Coronary artery (tissue), 2 donors: Measurements from ENCODE around the gene UNK.

Experiments
- DNase-seq: peaks from one replicate; pipeline ENCODE4 v3.0.0-alpha.2; 2017; ENCODE audit warnings: low spot score
- H3K27ac ChIP-seq, 2 donors: fragments of 200-600 bp; sonication (generic); one replicate each; pipeline ENCODE4 v1.5.1; 2016 to 2019
- H3K4me3 ChIP-seq: fragments of 200-600 bp; sonication (generic); 2 replicates; pipeline ENCODE4 v1.5.1; 2016; ENCODE audit warnings: mild to moderate bottlenecking, moderate library complexity
- TF ChIP-seq, protein P1 (sequence below): fragments of 200-600 bp; sonication (generic); IDR thresholded peaks from one replicate; pipeline ENCODE4 v1.5.1; 2019; ENCODE audit warnings: antibody characterized with exemption

UNK gene

GRCh38 chr17:75838410-75838809 lies 53.8 kb downstream of the UNK start:
- Histone ChIP-seq H3K4me3 (no peak overlapping the region), H3K27ac (no peak overlapping the region)
- no peak for DNase-seq
- TF ChIP-seq, protein P1, sequence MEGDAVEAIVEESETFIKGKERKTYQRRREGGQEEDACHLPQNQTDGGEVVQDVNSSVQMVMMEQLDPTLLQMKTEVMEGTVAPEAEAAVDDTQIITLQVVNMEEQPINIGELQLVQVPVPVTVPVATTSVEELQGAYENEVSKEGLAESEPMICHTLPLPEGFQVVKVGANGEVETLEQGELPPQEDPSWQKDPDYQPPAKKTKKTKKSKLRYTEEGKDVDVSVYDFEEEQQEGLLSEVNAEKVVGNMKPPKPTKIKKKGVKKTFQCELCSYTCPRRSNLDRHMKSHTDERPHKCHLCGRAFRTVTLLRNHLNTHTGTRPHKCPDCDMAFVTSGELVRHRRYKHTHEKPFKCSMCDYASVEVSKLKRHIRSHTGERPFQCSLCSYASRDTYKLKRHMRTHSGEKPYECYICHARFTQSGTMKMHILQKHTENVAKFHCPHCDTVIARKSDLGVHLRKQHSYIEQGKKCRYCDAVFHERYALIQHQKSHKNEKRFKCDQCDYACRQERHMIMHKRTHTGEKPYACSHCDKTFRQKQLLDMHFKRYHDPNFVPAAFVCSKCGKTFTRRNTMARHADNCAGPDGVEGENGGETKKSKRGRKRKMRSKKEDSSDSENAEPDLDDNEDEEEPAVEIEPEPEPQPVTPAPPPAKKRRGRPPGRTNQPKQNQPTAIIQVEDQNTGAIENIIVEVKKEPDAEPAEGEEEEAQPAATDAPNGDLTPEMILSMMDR = no peak

- Histone ChIP-seq H3K27ac (no peak overlapping the region), H3K4me3 (no peak overlapping the region)
- TF ChIP-seq, protein P1 = no peak
- DNase-seq = no peak
Observed at GRCh38 chr17:75839942-75840798, 55.6 kb downstream of the UNK start.

GRCh38 chr17:75840799-75841164 lies 56.2 kb downstream of the UNK start:
- Histone ChIP-seq H3K27ac (no peak overlapping the region), H3K4me3 (no peak overlapping the region)
- DNase-seq = no peak
- TF ChIP-seq, protein P1 = no peak

DNA sequence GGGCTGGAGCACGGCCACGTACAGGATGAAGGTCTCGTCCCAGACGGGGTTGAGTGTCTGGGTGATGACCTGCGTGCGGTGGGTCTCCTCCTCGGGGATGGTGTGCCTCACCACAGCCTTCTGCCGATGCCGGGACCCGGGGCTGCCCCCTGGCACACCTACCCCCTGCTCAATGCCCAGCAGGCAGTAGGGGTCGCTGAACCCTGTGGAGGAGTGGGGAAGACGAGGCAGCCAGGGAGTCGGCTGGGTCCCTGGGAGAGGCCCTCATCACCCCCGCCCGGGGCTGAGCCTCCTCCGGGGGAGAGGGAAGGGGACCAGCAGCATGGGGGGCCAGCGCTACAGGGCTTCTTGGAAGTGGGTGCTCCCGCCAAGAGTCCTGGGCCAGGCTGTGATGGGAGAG lies 57.8 kb downstream of the UNK start:
- Histone ChIP-seq H3K27ac (no peak overlapping the region), H3K4me3 (no peak overlapping the region)
- DNase-seq = no peak
- TF ChIP-seq, protein P1 = no peak

DNA sequence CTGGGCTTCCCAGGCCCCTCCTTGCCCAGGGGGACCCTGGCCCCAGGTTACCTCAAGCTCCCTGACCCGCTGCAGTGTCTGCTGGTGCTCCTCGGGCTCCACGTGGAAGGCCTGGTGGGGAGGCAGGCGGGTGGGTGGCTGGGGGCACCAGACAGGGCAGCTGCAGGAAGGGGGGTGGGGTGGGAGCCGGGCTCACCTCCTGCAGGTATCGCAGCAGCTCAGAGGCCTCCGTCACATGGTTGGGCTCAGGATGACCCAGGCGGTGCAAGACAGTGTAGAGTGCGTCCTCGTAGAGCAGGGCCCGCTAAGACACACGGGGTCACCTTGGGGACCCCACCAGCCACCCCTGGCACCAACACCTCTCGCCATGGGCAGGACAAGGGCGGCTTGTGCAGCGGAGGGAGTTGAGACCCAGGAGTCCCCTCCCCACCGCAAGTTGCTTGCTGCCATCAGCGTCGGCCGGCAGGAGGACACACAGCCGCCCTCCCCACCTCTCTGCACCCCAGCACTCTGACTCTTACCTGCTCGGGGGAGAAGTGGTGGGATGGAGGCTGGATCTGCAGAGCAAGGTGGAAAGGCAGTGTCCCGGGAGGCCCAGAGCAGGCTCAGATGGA lies 58.5 kb downstream of the UNK start:
- H3K27ac ChIP-seq = peak overlapping the region in 1 of 2 donors; percentile 96
- TF ChIP-seq, protein P1 = no peak
- no peak for DNase-seq
- peak overlapping the region; percentile 54 for H3K4me3 ChIP-seq

DNA sequence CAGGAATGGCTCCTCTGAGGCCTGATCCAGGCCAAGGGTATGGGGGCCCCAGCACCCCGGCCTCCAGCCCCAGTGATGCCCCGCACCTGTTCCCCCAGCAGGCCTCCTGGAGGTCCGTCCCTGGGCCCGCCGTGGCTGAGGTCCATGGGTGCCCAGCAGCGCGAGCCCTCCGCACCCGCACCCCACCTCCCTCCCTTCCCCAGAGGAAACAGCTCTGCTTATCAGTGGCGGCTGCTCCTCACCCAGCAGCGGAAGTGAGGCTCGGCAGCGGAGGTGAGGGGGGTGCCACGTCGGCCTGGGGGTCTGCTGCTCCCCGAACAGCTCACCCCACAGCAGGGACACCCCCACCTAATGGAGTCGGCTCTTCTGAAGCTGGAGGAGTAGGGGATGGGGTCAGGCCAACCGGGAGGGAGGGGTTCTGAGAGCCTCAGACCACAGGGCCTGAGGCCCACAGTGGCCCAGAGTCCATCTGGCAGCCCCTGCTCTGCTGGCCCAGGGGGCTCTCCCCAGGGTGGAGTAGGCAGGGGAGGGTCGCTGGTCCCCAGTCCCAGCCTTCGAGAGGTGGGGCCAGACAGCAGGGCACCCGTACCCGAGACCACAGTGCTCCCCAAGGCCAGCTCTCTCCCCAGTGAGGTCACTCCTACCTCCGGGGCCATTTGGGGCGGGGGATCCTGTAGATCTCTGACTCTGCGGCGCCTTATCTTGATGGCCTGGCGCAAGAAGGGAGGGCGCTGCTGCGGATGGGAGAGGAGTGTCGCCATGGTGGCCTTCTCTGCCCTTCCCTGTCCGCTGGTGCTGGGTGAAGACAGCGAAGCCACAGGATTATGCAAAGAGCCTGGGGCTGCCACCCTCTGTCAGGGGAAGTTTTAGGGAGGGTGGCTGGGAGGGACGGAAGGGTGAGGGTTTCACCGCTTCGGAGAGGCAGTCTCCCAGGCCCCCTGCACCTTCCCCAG lies 59.2 kb downstream of the UNK start, which contains the start of gene UNC13D:
TSS of gene UNC13D (minus strand) at position 828 of the 953 bp plus-strand sequence. CDS start at position 761, 67 bp downstream.
- peak within 1 kb of the TSS; percentile 91 to 96 for H3K27ac ChIP-seq
- TF ChIP-seq, protein P1 = no peak
- DNase-seq = no peak
- peak within 1 kb of the TSS; percentile 54 for H3K4me3 ChIP-seq
